Hippocampal formation (tissue), 2 donors: ENCODE measurements around the gene MAST1.
A peak's percentile ranks its signal among the peaks of the same experiment; 100 is the strongest.
"Not testable (repeated sequence)": the region's sequence is repeated elsewhere in the genome, so short reads cannot be mapped to it uniquely, and the experiment has no call there.

Experiments used
- DNase-seq, 2 donors: peaks; one replicate each; lab custom pipeline; 2025; lab: John Stamatoyannopoulos, UW

The MAST1 gene

DNA sequence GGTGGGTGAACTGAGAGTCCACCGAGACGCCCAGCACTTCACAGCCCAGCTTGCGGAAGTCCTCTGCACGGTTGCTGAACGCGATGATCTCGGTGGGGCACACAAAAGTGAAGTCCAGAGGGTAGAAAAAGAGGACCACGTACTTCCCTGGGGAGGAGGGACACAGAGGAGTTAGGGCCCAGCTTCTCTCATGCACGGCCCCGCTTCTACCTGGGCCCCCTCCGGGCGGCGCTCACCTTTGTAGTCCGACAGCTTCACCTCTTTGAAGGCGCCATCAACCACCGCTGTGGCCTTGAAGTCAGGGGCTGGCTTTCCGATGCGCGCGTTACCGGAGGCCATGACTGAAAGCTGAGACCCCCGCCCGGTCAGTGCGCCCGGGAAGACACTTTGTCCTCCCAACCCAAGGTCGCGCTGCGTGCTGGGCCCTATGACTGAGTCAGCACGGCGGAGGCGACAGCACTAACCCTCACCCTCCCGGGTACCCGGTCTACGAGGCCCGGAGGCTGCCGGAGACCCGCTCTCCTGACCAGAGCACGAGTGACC, 37.3 kb upstream of the MAST1 start:
- no peak for DNase-seq

DNA sequence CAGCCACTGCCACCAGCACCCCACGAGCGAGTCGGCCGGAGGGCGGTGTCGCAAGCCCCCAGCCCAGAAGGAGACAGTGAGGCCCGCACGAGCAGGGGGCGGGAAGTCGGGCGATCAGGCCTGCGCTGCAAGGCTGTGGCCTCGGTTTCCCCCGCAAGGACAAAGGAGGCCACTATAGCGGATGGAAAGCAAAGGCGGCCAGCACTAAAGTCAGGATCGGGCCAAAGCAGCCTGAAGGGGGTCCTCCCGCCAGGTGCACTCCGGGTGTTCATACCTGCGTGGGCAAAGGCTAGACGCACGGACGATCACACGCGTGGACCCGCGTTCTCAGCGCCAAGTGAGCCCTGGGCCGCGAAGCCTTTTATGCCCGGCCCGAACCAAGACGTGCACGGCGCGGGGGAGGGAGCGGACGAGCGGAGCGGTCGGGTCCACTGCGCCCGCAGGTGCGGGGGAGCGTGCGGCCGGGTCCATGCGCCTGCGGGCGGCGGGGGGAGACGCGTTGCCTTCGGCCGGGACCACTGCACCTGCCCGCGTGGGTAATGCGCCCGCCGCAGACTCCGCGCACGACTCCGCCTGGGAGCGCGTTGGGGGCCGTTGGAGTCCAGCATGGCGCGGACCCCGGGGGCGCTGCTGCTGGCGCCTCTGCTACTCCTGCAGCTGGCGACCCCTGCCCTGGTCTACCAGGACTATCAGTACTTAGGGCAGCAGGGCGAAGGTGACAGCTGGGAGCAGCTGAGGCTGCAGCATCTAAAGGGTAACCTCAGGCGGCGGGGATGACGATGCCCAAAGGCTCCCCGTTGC, 36.6 kb upstream of the MAST1 start, which contains the start of the genes PRDX2 and THSD8:
PRDX2 (minus strand) TSS at position 335 of the 801 bp plus-strand sequence. CDS start 539 bp downstream, outside the sequence.
THSD8 (plus strand) TSS at position 604 of the 801 bp plus-strand sequence; CDS start at position 607, 3 bp downstream.
- peak; percentile 68 to 69 for DNase-seq

DNA sequence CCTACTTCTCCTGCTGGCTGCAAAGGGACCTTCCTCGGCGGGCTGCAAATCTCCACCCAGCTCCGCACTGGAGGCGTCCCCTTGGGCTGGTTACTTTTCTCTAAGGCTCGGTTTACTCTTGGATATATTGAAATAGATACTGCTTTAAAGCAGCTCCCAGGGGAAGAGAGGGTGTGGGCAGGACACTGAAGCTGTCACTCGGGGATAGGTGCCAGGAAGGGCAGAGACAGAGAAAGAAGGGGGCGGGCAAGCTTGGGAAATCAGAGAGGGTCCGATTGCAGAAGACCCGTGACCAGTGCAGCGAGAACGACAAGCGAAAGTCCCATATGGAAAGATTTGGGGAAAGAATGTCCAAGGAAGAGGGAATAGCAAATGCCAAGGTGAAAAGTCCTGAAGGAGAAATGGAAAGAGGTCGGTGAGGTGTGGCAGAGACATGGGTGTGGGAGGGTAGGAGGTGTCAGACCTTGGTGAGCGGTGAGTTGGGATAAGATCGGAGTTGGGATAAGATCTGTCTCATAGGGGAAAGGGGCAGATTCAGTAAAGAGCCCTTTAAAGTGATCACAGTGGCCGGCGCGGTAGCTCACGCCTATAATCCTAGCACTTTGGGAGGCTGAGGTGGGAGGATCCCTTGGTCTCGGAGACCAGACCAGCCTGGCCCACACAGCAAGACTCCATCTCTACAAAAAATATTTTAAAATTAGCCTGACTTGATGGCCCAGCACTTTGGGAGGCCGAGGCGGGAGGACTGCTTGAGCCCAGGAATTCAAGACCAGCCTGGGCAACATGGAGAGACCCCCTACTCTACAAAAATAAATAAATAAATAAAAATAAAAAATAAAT, 35.8 kb upstream of the MAST1 start:
- no peak for DNase-seq

DNA sequence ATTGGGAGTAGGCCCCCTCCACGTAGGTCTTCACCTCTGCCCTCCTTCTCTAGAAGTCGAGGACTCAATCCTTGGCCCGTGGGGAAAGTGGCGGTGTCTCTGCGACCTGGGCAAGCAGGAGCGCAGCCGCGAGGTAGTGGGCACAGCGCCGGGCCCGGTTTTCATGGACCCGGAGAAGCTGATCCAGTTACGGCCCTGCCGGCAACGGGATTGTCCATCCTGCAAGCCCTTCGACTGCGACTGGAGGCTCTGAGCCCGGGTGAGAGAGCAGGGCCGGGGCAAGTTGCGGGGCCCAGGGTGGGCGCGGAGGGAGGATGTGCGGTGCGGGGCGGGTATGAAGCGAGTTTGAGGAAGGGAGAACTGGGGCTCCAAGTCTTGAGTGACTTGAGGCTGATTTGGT, 34.3 kb upstream of the MAST1 start:
- DNase-seq = no peak

DNA sequence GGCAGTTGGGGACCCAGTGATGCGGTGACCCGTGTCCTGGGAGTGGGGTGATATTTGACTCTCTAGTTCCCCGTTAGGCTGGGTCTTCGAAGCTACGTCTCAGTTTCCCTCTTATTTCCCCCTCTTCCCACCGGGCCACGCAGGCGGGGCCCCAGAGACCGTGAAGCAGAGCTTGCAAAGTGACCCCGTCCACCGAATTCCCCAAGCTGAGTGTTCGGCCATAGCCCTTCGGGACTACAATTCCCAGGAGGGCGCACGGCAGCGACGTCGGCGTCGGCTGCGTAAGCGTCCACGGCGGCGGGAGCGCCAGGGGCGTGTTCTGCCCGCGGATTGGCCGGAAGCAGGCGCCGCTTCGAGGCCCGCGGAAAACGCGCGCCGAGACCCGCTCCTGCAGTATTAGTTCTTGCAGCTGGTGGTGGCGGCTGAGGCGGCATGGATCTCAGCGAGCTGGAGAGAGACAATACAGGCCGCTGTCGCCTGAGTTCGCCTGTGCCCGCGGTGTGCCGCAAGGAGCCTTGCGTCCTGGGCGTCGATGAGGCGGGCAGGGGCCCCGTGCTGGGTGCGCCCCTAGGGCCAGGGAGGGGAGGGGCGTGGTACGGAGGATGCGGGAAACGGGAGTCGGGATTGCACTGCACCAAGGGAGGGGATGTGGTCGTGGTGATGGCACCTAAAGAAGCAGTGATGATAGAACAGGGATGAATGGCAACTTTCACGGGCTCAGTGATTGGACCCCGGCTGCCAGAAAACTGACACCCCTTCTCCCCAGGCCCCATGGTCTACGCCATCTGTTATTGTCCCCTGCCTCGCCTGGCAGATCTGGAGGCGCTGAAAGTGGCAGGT, 31.9 kb upstream of the MAST1 start, which contains the start of gene RNASEH2A:
RNASEH2A (plus strand) TSS at position 343 of the 840 bp plus-strand sequence; CDS start at position 433, 90 bp downstream.
- DNase-seq = peak; percentile 86 to 89

DNA sequence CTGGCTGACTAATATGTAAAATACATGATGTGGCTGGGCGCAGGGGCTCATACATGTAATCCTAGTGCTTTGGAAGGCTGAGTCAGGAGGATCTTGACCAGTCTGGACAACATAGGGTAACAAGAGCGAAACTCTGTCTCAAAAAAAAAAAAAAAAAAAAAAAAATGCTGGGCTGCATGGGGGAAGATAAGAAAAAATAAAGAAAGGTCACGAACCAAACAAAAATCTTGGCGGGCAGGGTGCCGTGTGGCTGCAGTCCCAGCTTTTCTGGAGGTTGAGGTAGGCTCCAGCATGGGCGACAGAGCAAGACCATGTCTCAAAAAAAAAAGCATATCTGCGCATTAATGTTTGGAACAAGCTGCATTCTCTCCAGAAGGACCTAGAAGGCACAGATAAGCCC, 23.2 kb upstream of the MAST1 start:
- no peak for DNase-seq

DNA sequence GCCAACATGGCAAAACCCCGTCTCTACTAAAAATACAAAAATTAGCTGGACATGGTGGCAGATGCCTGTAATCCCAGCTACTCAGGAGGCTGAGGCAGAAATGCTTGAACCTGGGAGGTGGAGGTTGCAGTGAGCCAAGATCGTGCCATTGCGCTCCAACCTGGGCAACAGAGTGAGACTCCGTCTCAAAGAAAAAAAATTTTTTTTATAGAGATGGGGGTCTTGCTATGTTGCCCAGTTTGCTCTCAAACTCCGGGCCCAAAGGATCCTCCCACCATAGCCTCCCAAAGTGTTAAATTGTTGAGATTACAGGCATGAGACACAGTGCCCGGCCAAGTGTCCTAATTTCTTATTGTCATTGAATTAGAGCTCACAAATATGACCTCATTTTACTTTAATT, 21.1 kb upstream of the MAST1 start:
- not testable (repeated sequence) for DNase-seq

DNA sequence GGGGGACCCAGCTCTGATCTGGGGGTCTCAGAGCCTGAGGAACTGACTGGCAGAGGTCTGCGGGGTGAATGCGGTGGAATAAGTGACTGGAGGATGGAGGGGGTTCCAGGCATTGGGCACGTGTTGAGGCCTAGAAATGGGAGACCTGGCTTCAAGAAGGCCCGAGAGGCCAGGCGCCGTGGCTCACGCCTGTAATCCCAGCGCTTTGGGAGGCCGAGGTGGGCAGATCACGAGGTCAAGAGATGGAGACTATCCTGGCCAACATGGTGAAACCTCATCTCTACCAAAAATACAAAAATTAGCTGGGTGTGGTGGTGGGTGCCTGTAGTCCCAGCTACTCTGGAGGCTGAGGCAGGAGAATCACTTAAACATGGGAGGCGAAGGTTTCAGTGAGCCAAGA, 20.5 kb upstream of the MAST1 start:
- DNase-seq = not testable (repeated sequence)

DNA sequence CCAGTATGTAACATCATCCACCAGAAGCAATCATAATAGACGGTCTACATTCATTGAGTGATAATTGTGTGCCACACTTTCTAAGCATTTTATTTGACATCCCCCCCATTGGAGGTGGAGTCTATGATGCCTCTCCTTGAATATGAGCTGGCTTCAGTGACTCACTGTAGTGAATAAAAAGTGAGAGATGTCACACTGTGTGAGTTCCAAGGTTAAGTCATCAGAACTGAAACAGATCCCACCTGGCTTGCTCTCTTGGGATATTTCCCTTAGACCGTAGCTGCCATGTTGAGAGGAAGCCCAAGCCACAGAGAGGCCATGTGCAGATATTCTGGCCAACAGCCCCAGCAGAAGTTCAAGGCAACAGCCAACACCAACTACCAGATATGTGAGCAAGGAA, 16.6 kb upstream of the MAST1 start:
- no peak for DNase-seq

DNA sequence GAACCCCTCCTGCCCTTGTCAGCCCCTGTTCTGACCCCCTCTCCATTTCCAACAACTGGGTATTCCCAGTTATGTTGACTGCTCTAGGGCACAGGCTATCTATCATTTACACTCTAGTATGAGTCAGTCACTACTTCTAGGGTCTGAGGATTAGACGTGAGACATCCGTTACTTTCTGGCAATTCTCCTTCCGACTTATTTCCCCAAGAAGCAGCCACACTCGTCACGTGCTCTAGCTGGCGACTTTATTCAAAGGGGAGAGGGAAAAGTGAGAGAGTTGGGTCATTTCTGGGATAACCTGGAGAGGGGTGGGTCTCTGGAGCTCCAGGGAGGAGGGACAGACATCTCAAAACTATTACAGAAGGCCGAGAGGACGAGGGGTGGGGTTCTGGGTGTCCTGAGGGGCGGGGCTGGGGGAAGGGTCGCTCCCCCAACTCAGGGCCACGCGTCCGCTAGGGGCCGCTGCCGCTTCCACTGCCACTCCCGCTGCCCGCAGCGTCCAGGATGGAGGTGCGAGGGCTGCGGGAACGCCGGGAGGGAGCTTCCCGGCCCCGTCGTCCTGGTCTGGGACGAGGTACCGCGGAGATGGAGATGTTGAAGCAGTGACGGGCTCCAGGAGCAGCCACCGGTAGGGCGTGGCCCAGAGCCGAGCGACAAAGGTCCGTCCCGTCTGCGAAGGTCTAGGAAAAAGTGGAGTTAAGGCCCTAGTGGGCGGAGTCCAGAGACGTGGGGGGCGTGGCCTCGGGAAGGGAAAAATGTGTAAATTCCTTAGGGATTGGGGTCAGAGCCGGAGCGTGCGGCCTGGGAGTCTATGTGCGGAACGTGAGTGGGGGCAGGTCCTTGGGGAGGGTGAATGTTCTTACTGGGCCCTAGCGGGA, 12.8 kb upstream of the MAST1 start:
- DNase-seq = no peak

DNA sequence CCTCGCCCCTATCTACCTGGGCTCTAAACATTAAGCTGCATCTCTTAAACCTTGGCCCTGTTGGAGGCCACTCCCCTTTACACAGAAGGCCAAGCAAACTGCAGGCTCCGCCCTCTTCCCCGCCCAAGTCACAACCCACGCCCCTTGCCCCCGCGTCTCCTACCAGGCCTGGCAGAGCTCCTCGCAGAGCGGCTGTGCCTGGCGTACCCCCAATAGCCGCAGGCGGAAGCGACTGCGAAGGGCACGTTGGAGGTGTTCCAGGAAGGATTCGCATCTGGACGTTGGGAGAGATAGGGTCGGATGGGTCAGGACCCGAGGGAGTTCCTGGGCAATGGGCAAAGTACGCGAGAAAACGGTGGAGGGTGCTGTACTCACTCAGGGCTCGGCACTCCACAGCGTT, 9.8 kb upstream of the MAST1 start:
- DNase-seq = no peak

DNA sequence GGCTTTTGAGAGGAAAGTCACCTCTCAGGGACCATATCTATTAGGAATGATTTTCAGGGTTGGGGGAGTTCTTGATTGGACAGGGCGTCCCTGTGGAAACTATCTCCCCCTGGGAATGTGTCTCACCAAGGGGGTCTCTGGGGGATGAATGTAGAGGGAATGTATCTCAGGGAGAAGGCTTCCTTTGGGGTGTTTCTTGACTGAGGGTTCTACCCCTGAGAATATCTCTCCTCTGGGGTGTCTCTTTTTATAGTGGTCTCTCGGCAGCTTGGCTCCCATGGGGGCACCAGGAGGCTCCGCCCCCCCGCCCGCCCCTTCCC, 4.9 kb upstream of the MAST1 start:
- DNase-seq = no peak

DNA sequence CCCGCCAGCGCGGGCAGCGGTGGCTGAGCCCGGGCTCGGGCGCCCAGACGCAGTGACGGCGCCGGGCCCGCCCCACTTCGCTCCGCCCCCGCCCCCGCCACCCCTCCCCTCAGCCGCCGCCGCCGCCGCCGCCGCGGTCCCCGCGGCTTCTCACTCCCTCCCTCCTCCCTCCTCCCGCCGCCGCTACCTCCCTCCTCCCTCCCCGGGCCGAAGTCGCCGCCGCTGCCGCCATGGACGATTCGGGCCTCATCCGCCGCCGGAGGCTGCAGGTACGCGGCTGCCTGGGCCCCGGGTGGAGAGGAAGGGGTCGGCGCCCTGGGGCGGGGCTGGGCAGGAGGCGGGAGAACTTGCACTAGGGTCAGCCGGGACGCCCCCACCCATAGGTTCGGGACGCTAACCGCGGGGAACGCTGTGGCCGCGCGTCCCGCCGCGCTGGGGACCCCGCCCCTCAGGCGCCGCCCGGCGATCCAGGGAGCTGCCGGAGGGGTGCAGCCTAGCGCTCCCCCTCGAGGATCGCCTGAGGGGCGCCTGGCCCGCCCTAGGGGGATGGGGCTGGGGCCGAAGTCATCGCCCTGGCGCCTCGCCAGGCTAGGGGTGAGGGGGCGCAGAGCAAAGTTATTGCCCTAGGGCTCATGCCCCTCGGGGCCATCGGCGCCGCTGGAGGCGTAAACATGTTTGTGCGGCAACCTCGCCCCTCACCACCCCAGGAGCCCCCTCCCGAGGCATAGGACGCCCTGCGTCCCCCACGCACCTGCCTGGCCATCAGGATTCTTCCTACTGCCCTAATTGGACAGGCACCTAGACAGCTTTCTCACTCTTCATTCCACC, 4.4 kb upstream of the MAST1 start:
- no peak for DNase-seq

DNA sequence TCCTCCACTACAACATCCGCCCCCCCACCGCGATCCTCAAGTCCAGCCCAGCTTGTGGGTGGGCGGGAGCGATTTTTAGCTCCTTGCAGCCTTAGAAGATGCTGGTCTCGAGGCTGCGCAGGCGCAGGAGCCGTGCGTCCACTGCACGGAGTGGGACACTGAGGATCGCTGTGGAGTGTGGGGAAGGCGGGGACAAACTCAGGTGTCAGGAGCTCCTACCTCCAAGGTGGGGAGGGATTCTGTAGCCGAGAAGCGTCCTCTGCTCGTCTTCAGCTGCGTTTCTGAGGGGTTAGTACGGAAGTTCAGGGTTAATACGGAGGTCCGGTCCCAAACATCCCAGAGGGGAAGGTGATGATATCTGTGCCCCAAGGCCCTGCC, 3.8 kb upstream of the MAST1 start, which contains the start of gene RTBDN:
RTBDN (minus strand) TSS at position 14 of the 378 bp plus-strand sequence. CDS start 4,600 bp downstream, outside the sequence.
- no peak for DNase-seq

DNA sequence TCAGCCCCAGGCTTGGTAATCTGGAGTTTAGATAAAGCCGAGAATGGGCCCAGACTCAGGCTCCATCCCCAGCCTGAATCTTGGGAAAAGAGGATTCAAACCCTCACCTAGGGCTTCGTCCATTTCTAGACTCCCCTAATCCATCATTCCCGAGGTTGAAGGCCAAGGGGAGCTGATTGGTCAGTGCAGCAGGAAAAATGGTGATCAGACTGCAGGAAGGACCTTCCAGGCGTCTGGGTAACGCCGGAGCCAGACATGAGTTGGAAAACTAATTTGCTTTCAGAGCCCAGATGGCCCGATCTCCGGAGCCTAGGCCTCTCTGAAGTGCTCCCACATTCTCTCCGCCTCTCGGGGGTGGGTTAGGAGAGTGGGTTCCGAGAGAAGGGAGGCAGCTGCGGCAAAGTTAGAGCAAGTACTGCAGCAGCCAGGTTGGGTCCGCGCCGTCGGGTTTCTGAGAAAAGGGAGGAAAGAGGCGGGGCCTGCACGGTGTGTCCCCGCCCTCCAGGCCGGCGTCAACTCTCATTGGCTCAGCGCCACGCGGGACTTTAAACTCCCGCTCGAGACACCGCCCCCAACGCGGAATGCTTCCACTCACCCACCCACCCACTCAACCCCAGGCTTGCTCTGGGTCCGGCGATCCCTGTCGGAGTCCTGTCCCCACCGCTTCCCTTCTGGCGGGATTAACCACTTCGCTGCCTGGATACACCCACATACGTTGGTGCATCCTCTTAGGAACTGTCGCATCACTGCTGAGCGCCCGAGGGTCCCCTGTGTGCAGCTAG, 3.1 kb upstream of the MAST1 start:
- no peak for DNase-seq

DNA sequence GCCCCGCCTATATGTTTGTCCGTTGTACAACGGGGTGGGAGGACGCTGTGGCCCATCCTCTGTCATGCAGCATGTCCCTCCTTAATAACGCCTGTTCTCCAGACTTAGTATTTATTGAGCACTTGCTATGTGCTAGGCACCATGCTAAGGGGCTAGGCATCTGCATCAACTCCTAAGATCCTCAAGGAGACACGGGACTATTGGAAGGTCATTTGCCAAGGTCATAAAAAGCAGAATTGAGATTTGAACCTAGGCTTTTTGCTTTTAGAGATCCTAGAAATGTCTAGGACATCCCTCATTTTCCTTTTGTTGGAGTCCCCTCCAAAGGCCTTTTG, 1.8 kb upstream of the MAST1 start:
- DNase-seq = no peak

DNA sequence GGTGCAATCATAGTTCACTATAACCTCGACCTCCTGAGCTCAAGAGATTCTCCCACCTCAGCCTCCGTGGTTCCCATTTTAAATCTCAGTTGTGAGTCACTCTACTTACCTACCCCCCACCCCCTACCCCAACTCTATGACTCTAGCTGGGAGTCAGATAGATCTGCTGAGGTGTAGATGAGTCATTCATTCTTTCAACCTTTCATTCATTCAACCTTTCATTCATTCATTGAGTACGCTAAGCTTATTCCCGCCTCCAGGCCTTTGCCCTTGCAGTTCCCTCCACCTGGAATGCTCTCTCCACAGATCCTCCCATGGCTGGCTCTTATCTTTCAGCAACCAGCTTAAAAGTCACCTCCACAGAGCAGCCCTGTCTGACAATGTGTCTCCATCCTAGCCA, 1.1 kb upstream of the MAST1 start:
- no peak for DNase-seq

DNA sequence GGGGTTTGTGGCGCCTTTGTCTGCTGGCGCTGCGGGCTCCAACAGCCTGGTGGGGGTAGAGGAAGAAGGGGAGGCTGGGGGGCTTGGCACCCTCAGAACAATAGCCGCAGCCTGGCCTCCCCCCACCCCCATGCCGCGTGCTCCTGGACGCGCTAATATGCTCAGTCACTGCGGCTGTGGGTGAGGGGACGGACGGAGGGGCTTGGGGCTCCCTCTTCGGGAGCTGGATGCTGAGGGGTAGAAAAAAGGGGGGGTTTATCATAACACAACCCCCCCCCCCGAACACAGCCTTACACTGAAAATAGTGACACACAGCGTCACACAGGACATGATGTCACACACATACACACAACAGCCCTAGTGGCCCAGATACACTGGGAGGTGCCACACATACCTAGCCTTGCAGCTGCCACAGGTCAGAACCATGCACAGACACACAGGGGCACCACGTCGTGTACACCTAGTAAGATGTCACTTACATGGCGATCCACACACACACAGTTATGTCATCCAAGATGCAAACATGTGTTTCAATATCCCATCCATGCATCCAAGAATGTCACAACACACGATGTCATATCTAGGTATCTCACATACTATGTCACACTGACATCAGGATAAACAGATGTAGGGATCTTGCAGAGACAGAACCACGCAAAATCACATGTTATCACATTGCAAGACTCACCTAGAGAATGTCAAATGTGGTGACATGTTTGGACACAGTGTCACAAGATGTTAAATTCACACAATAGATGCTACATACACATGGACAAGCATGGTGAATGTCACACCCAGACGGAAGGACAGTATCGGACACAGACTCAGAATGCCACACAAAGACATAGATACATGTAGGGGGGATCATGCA, 806 bp downstream of the MAST1 start:
- DNase-seq = no peak
